Kidney capillary endothelial cell (primary cell): ENCODE measurements around the gene KLK15.

ENCODE experiments used
- DNase-seq: peaks from one replicate; pipeline ENCODE4 v3.0.0-alpha.2; 2018; ENCODE audit warnings: low spot score

The KLK15 gene

DNA sequence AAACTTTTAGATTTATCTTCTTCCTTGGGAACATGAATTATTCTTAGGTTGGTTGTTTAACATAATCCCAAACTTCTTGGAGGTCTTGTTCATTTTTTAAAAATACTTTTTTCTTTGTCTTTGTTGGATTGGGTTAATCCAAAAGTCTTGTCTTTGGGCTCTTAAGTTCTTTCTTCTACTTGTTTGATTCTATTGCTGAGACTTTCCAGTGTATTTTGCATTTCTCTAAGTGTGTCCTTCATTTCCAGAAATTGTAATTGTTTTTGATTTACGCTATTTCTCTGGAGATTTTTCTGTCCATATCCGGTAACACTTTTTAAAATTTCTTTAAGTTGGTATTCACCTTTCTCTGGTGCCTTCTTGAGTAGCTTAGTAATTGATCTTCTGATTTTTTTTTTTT lies 9.8 kb upstream of the KLK15 start:
- no peak for DNase-seq

DNA sequence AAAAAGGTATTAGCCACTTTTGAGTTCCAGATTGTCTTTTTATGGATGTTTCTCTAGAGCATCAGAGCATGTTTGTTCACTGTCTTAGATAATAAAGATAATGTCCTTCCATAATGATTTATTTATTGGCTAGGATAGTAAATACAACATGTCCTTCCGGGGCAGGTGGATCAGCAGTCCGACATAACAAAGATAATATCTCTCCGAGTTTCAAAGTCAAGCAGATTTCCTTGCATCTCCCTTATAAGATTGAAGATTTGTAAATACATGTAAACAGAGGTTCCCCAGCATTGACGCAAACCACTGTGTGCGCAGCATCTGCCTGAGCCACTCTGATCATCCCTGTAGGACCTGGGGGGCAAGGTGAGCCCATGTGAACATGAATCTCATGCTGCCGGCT lies 8.8 kb upstream of the KLK15 start:
- DNase-seq = no peak

DNA sequence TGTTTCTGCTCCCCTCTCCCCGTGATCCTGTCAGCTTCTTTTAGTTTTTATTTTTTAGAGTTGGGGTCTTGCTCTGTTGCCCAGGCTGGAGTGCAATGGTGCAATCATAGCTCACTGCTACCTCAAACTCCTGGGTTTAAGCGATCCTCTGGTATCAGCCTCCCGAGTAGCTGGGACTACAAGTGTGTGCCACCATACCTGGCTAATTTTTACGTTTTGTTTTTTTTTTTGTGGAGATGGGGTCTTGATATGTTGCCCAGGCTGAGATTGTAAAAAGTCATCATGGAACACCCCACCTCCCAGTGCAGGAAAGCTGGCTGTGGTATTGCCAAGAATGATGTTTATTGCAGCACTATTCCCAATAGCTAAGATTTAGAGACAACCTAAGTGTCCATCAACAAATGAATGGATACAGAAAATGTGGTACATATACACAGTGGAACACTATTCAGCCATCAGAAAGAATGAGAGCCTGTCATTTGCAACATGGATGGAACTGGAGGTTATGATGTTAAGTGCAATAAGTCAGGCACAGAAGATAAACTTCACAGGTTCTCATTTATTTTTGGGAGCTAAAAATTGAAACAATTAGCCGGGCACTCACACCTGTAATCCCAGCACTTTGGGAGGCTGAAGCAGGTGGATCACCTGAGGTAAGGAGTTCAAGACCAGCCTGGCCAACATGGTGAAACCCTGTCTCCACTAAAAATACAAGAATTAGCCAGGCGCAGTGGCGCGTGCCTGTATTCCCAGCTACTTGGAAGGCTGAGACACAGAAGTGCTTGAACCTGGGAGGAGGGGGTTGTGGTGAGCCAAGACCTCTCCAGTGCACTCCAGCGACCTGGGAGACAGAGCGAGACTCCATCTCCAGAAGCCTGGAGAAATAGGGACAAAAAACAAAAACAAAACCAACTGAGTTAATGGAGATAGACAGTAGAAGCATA lies 6.6 kb upstream of the KLK15 start:
- no peak for DNase-seq

DNA sequence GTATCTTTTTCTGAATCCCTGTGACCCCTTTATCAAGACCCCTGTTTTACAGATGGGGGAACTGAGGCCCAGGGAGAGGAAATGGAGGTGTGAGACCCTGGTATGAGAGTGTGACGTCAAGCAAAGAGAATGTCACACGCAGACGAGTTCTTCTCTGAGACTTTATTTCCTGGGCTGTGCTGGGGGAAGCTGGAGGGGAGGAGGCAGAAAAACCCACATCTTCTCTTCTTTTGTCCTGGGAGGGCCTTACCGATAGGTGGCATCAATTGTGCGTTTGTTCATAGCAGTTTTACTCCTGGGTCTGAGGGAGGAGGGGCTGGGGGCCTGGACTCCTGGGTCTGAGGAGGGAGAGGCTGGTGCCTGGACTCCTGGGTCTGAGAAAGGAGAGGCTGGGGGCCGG lies 4.9 kb upstream of the KLK15 start:
- DNase-seq = no peak

DNA sequence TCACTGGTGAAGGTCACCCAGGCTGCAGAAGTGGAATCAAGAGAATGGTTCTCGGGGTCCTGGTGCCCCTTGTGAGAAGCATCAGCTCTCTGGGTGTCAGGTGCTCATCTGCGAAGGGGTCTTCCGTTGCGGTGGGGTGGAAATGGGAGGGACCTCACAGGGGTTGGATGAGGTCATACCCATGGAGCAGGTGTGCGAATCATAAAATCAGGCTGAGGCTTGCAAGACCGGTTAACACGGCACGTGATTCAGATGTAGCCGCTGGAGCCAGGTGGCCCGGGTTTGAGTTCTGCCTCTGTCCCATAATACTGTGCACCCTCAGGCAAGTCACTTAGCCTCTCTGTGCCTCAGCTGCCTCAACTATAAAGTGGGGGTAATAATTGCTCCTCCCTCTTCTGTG lies 3.9 kb upstream of the KLK15 start:
- no peak for DNase-seq

DNA sequence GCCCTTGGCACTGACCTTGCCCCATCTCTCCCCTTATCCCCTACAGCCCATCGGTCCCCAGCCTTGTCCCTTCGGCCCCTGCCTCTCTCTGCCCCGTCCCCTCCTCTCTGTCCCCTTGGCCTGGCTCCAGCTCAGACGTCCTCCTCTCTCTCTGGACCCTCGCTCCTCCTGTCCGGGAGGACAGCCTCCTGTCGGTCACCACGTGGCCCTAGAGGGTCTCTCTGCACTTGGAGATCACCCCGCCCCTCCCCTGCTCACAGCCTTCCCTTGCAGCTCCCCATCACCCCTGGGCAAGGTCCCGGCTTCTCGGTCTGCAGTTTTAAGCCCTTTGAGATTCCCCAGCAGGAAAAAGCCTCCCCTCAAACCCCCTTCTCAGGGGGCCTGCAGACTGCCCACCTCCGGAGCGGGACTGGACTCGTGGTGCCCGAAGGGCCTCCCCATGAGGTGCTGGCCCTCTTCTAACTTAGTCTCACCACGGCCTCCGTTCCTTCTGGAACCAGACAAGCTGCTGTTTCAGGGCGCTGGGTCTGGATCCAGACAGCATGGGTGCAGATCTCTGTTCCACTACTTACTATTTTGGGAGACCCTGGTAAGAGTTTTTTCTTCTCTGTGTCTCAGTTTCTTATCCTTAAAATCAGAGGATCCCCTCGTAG lies 3.3 kb upstream of the KLK15 start:
- DNase-seq = no peak

DNA sequence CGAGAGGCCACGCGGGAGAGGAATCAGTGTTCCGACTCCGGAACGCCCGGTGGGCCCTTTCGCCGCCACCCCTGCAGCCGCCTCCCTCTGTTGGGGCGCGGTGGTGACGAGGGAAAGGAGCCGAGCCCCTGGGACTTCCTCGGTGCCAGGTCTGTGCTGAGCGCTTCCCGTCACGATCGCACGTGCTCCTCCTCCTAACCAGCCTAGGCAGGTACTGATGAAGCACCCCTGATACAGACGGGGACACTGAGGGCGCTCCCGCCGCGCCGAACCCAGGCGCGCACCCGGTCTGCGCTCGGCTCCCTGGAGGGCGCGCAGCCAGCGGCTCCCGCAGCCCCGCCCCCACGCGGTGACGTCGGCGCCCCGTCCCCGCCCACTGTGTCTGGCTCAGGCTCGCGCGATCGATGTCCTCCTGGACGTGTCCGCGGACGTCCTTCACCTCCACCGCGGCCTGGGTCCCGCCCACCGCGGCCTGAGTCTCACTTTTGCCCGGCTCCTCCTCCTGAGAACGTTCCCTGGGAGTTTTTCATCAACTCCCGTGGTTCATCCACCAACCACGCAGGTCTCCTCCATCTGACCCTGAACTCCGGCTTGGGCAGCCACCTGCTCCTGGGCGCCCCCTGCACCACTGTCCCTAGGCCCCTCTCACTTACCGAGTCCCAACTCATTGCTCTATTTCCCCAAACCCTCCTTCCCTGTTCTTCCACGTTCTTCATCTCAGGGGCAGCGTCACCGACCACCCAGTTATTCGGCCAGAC lies 2.6 kb upstream of the KLK15 start:
- peak; percentile 30 for DNase-seq

DNA sequence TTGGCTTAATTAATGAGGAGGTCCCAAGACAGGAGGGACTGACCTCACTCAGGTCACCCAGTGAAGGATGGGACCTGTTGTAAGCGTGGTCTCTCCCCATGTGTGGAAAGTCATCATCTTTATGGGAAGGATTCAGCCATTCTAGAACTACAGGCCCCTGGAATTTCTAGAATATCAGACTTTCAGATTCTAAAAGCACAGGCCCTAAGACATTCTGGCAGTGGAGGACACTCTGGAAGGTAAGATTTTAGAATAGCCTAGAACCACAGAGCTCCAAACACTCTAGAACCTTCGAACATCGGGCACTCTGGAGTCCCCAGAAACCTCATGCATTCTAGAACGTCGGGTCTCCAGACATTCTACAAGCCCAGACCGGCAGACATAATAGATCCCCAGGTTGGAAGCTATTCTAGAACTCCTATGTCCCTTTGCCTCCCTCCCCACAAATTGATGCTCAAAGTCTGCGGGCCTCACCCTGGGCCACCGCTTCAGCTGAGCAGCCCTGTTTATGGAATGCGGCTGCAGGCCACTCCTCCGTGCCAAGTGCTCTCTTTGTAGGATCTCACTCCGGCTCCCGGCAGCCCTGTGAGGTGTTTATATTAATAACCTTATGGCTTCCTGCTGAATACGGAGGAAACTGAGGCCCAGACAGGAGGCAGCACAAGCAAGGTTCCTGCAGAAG lies 1.9 kb upstream of the KLK15 start:
- DNase-seq = no peak

DNA sequence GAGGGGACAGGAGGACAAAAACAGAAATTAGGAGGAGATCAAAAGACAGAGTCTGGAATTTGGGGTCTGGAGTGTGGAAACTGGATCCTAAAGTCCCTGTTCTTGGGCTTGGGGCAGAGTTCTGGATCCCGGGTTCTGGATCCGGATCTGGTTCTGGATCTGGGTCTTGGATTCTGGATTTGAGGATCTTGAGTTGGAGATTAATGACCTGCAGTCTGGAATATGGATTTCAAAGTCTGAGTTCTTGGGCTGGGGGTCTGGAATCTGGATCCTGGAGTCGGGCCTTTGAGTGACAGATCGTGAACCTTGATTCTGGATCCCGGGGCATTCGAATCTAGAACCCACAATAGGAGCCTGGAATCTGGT lies 411 bp upstream of the KLK15 start:
- no peak for DNase-seq

DNA sequence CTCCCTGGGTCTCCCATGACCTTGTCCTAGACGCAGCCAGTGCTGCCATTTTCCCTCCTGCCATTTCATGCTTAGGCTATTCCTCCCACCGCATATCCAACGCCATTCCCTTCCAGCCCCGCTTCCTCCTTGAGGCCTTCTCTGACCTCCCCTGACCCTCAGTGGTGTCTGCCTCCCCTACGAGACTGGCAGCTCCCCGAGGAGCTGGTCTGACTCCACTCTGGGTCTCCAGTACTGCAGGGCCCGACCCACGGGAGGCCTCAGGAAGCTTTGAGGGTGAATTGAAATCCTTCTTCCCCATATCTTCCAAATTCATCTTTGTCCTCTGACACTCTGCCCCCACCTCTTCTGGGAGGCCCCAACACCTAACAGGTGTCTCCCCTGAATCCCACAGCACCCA lies 708 bp downstream of the KLK15 start:
- DNase-seq = no peak

DNA sequence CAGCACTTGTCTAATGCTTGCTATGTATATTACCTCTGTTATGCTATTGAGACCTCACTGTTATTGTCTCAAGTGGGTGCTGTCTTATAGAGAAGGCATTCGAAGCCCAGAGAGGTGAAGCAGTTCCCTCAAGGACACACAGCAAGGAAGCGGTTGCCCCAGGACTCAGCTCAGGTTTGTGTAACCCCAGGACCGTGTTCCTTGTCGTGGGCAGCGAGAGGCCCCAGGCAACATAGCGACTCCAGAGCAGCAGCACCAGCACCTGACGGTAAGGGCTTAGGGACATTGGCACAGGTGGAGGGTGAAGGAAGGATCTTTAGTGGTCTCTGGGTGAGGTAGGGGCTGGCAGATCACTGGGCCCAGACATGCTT lies 2.4 kb downstream of the KLK15 start:
- DNase-seq = no peak

DNA sequence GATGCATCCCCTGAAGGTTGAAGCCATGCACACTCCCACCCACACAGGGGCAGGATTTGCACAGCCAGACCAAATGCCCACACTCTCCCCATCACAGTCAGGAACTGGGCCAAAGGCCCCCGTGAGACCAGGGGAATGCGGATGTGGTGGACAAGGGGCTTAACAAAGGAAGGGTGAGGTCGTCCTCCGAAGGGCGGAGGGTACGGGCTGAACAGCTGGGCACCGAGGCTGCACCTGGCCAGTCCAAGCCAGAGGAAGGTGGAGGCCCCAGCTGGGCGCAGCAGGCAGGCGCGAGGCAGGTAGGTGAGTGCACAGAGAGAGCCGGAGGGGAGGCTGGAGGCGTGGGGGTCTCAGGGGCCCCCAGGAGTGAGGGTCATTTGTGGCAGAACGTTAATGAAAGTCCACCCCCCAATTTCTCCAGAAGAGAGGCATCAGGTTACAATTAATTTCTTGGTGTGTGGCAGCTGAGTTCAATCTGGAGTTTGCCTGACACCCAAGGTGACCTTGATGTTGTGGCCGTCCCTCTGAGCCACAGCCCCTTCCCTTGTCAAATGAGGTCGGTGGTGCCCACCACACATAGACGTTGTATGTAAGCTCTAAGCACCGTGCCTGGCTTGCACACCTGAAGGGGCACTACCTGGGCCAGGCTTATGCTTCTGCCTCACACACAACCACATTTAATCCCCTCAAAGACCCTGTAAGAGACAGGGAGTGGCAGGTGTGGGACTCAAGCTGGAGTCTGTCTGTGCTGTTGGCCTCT lies 2.9 kb downstream of the KLK15 start:
- DNase-seq = no peak

DNA sequence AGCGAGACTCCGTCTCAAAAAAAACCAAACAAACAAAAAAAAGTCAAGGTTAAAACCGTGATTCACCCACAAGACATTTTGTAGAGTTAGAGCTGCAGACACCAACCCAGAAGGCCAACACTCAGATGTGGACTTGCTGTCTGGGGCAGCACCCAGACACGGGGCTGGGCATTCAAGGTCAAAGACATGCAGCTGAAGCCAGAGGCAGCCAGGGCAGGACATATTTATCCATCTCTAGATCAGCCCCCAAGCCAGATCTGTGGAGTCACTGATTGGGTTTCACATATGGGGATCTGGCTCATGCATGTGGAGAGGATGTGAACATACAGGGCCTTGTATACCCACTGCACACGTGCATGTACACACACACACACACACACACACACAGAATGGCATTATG lies 3.6 kb downstream of the KLK15 start:
- no peak for DNase-seq

DNA sequence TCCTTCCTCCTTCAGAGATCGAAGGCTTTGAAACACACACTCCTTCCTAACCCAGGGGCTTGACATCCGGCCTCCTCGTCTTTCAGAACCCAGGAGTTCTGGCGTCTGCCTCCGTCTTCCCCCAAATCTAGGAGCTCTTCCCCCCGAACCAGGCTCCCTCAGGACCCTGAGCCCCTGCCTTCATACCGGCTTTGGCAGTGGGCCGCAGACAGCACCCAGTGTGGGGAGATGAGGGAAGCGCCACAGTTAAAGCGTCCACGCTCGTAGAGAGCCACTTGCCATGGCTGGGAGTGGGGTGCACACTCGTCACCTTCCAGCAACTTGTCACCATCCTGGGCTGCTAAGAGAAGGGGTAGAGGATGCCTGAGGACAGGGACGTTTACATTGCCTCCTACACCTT lies 5.9 kb downstream of the KLK15 start:
- DNase-seq = no peak

DNA sequence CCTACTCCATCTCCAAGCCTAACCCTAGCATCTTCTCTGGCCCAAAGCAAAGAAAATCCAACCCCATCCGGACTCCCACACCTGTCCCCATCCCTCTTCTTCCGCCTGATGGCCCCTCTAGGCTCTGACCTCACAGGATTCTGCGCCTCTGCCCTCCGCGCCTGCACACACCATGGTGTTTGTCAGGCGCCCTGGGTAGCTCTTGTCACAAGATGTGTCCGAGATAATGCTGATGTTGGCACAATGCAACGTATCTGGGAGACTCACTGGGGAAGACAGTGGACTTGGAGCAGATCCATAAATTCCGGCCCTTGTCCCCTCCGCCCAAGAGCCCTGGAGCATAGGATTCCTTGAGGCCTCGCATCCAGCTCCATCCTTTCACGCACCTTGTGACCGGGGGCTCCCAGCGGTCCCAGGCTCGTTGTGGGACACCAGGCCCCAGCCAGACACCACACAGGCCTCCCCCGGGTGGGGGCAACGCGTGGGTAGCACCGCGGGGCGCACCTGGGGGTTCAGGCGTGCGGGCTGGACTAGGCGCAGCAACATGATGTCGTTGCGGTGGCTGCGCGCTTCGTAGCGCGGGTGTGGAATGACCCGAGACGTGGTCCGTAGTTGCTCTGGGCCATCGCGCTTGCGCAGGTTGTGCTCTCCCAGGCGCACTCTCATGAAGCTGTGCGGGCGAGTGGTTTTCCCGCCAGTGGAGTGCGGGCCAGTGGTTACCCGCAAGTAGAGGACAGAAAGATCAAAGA lies 6.7 kb downstream of the KLK15 start:
- no peak for DNase-seq

DNA sequence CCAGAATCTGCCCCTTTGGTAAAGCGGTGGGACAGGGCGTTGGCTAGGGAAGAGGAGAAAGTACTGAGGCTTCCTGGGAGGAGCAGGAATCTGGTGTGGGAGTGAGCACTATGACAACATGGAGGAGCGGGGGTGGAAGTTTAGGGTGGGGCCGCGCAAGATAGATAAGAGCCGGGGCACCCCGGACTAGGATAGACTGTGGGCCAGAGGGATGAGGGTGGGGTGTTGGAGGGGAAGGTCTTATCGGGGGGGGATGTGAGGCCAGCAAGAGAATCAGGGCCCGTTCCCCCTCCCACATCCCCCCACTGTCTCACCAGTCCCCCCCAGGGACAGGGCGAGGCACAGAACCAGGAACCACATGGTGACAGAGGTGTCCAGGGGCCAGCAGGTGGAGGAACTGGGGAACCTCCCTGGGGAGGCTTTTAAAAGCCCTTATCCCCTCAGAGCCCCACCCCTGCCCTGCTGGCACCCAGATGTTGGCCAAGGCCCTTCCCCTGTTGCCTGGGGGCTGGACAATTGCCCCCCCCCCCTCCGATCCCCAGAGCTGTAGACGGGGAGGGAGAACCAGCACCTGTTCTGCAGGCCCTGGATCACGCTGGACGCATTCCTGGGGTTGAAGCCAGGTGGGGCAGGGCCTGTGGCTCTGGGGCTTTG lies 9.9 kb downstream of the KLK15 start, which contains the start of gene KLK1:
KLK1 (minus strand) TSS at position 399 of the 654 bp plus-strand sequence; CDS start at position 360, 39 bp downstream.
- DNase-seq = no peak

DNA sequence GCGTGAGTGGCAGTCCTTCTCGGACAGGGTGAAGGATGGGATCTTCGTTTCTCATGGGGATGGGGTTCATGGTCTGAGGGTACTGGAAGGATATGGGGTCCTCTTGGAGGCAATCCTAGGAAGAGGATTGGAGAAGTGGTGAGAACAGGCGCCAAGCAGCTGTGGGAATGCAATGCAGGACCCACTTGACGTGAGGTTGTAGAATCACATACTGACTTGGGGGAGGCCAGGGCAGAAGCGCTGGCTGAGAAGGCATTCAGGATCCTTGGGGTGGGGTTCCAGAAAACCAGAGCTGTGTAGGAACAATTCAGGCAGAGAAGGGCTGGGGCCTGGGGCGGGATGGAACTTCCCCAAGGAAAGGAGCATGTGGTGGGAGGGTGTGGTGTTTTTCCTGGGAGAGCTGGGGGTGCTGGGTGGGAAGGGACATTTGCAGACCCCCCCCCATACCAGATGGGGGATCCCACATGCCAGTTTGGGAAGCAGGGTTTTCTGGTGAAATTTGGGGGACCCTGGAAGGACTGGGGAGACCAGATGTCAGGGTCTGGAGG lies 10.6 kb downstream of the KLK15 start:
- DNase-seq = no peak

DNA sequence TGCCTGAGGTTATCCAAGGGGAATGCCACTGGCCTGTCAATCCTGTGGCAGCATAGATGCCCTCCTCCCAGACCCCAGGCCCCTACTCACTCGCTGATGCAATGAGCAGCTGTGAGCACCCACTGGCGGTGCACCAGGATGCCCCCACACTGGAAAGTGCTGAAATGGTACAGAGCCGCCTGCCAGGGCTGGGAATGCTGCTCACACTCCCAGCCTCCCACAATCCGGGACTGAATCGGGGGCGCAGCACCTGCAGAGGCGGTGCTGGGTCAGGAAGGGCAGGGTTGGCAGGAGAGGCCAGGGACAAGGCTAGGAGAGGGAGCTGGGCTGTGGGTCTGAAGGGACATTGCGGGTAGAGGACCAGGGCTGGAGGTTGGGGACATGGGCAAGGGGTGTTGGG lies 11.8 kb downstream of the KLK15 start:
- DNase-seq = no peak

DNA sequence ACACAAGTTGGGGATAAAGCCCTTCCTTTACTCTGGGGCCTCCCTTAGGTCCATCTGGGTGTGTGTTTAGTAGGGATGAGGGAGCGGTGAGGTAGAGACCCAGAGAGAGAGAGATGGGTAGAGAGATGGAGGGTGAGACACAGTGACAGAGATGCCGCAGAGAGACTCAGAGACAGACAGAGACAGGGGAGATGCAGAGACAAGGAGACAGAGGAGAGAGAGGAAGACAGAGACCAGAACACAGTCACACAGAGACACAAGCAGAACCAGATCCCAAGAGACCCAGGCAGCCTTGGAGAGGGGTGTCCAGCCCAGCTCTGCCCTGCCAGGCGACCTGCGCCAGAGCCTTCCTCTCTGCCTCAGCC lies 12.1 kb downstream of the KLK15 start:
- no peak for DNase-seq
